ENCODE data around the gene LRP8.

GRCh38 chr1:53214376-53214940 is 113.4 kb downstream of the LRP8 start:
- TF ChIP-seq CTCF (IDR thresholded peaks at IDR 0.05; ENCODE audit: insufficient read depth, low read depth, low read length) (no peak), EZH2 (IDR thresholded peaks at IDR 0.05; ENCODE audit: insufficient read depth, low read length) (no peak)

Data from astrocyte (in vitro differentiated cells and primary cell).